Activated naive CD4-positive, alpha-beta T cell treated with anti-CD3 and anti-CD28 coated beads, Interleukin-2, amount 50 U/mL, for 24 hours (primary cell): ENCODE data around the gene CALML6.
A peak's percentile ranks its signal among the peaks of the same experiment; 100 is the strongest.

Source experiments
- H3K27ac Mint-ChIP-seq: one replicate; pipeline ENCODE4 v1.8.0; 2021; ENCODE audit warnings: mild to moderate bottlenecking, mixed read lengths
- H3K27me3 Mint-ChIP-seq: one replicate; pipeline ENCODE4 v1.8.0; 2021; ENCODE audit warnings: mixed read lengths
- H3K36me3 Mint-ChIP-seq: one replicate; pipeline ENCODE4 v1.8.0; 2021; ENCODE audit warnings: mixed read lengths
- H3K4me1 Mint-ChIP-seq: one replicate; pipeline ENCODE4 v1.8.0; 2021; ENCODE audit warnings: mixed read lengths
- H3K4me3 Mint-ChIP-seq: one replicate; pipeline ENCODE4 v1.8.0; 2021; ENCODE audit warnings: mild to moderate bottlenecking, mixed read lengths
- H3K9me3 Mint-ChIP-seq: one replicate; pipeline ENCODE4 v1.8.0; 2021; ENCODE audit warnings: mixed read lengths

CALML6 gene

DNA sequence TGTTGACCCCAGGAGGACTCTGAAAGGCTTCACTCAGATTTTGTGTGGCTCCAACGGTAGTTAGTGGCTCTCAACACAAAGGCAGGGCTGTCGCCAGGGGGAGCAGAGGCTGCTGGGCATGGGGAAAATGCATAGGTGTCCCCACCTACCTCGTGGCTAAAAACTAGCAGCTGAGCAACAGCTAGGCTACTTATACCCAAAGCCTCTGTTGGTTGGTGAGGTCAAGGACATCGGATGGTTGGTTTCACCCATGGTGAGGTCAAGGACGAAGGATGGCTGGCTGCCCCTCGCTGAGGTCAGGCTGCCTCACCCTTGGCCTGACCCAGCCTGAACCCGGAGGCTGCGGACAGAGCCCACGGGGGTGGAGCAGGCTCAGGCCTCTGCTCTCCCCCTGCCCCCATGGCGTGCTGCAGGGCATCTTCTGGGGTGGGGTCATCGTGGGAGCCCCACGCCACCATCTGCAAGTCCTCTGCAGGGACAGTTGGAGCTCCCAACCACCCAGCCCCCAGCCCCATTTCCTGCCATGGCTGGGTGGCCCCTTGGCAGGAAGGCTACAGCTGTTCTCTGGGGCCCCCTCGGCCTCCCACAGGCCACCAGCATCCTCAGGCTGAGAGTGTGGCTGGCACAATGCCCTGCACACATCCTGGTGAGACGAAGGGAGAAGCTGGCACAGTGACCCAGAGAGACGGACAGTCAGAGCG, 15.6 kb upstream of the CALML6 start:
- Mint-ChIP-seq H3K9me3 (no peaks in the 10 kb centered on the region), H3K27ac (no peak overlapping the region)

DNA sequence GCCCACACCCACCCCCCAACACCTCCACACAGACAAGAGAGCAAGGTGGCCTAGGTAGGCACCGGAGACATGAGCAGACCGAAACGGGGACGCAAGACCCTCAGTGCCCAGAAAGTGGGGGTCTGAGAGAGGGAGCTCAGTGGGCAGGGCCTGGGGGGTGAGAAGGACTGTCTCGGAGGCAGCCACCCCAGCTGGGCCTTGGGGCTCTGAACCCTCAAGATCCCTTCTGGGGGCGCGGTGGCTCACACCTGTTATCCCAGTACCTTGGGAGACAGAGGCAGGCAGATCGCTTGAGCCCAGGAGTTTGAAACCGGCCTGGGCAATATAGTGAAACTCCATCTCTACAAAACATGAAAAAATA, 15.1 kb upstream of the CALML6 start:
- Mint-ChIP-seq H3K27me3 (no peaks in the 10 kb centered on the region), H3K27ac (no peak overlapping the region), H3K4me3 (no peak overlapping the region)

More for the DNA sequence above, 15.6 kb upstream of the CALML6 start:
- no peaks in the 10 kb centered on the region for H3K27me3 Mint-ChIP-seq
- no peaks in the 10 kb centered on the region for H3K36me3 Mint-ChIP-seq
- no peak overlapping the region for H3K4me3 Mint-ChIP-seq
- peaks cover 14% of the 10 kb centered on the region for H3K4me1 Mint-ChIP-seq

DNA sequence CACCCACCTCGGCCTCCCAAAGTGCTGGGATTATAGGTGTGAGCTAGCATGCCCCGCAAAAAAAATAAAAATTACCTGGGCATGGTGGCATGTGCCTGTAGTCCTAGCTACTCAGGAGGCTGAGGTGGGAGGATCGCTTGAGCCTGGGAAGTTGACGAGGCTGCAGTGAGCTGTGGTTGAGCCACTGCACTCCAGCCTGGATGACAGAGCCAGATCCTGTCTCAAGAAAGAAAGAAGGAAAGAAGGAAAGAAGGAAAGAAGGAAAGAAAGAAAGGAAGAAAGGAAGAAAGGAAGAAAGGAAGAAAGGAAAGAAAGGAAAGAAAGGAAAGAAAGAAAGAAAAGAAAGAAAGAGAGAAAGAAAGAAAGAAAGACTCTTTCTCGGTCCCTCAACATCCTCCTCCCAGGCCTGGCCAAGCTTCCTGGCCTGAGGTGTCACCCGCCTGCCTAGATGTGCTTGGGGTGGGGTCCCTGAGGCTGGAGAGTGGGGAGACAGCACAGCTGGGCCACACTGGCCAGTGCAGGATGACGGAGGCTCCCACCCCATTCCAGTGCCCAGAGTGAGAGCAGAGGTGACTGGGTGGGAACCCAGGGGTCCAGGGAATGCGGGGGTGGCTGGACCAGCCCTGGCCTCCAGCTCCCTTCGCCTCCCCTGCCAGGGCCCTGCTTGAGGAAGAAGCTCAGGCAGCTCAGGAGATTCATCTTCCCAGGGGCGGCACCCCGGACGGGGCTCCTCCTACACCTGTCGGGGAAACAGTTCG, 14.0 kb upstream of the CALML6 start:
- no peaks in the 10 kb centered on the region for H3K36me3 Mint-ChIP-seq
- no peaks in the 10 kb centered on the region for H3K9me3 Mint-ChIP-seq
- no peak overlapping the region for H3K4me3 Mint-ChIP-seq
- H3K27me3 Mint-ChIP-seq: no peaks in the 10 kb centered on the region
- H3K4me1 Mint-ChIP-seq: peaks cover 2% of the 10 kb centered on the region
- H3K27ac Mint-ChIP-seq: peak overlapping the region; percentile 62

More for the DNA sequence above, 15.1 kb upstream of the CALML6 start:
- H3K4me1 Mint-ChIP-seq: peaks cover 9% of the 10 kb centered on the region
- H3K36me3 Mint-ChIP-seq: no peaks in the 10 kb centered on the region
- H3K9me3 Mint-ChIP-seq: no peaks in the 10 kb centered on the region

DNA sequence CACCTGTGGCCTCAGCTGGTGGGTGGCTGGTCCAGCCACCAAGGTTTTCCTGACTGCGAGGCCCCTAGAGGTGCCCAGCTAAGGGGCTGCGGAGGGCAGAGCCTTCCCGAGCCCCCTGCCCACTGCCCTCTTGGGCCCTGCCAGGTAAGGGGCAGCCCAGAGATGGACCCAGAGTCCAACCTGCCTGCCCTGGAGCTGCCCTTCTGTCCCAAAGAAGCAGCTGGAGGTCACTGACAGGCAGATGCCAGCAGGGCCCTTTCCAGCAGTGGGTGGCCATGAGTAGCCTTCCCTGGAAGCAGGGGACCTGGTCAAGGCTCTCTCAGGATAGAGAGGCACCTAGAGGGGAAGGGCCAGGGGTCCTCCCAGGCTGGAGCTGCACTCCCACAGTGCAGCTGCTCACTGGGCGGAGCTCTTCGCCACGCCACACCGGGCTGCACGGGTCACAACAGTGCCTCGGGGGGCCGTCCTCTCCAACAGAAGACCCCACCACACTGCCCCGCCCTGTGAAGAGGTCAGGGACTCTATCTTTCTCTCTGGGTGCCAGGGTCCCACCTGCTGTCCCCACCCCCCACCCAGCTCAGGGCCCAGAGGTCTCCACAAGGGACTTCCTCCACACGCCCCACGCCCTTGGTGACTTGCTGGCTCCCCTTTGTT, 13.3 kb upstream of the CALML6 start:
- H3K27ac Mint-ChIP-seq: no peak overlapping the region

DNA sequence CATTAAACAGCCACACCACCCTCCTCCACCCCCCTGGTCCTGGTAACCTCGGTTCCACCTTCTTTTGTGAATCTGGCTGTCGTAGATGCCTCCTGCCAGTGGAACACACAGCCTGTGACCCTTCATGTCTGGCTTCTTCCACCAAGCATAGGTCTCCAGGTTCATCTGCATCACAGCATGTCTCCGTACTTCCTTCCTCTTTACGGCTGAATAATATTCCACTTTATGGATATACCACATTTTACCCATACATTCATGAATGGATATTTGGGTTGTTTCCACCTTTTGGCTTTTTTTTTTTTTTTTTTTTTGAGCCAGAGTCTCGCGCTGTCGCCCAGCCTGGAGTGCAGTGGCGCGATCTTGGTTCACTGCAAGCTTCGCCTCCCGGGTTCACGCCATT, 11.8 kb upstream of the CALML6 start:
- no peak overlapping the region for H3K27ac Mint-ChIP-seq
- no peaks in the 10 kb centered on the region for H3K27me3 Mint-ChIP-seq
- H3K4me1 Mint-ChIP-seq: peaks cover 6% of the 10 kb centered on the region
- no peaks in the 10 kb centered on the region for H3K36me3 Mint-ChIP-seq
- H3K9me3 Mint-ChIP-seq: no peaks in the 10 kb centered on the region
- no peak overlapping the region for H3K4me3 Mint-ChIP-seq

More for the DNA sequence above, 13.3 kb upstream of the CALML6 start:
- Mint-ChIP-seq H3K4me1 (peaks cover 6% of the 10 kb centered on the region), H3K9me3 (no peaks in the 10 kb centered on the region), H3K4me3 (no peak overlapping the region), H3K27me3 (no peaks in the 10 kb centered on the region), H3K36me3 (no peaks in the 10 kb centered on the region)

DNA sequence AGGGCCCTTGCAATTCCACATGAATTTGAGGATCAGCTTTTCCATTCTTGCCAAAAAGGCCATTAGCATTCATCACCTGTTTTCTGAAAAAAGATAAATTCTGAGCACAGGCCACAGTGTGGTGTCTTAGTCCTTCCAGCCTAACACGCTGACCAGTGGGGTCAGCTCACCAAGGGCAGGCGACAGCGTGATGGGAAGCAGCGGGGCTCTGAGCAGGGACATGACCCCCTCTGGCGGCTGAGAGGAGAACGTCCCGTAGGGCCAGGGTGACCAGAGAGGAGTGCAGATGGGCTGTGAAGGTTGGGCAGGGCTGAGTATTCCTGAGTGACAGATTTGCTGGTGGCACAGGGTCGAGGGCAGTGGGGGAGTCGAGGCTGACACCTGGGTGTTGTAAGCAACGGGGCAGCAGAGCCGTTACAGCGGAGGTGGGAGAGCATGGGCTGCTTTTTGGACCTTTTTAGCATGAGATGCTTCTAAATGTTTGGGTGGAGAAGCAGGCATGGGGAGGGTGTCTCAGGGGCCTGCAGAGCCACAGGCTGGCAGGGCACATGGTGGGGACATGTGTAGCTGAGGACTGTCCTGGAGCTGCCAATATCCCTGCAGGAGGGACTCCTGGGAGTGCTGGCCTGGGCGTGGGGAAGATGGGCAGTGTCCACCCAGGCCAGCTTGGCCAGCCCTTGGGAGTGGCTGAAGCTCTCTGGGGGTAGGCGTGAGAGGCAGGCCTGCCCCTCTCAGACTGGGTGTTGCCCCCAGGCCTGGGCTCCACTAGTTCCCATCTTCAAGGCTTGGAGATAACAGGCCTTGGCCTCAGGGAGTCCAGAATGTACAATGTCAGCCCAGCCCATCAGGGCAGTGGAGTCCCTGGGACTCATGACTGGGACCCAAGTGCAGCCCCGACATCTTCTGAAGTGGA, 8.6 kb upstream of the CALML6 start:
- H3K27me3 Mint-ChIP-seq: no peaks in the 10 kb centered on the region
- no peaks in the 10 kb centered on the region for H3K36me3 Mint-ChIP-seq
- no peaks in the 10 kb centered on the region for H3K9me3 Mint-ChIP-seq
- no peak overlapping the region for H3K27ac Mint-ChIP-seq
- H3K4me1 Mint-ChIP-seq: peaks cover 13% of the 10 kb centered on the region
- H3K4me3 Mint-ChIP-seq: peak overlapping the region; percentile 34

DNA sequence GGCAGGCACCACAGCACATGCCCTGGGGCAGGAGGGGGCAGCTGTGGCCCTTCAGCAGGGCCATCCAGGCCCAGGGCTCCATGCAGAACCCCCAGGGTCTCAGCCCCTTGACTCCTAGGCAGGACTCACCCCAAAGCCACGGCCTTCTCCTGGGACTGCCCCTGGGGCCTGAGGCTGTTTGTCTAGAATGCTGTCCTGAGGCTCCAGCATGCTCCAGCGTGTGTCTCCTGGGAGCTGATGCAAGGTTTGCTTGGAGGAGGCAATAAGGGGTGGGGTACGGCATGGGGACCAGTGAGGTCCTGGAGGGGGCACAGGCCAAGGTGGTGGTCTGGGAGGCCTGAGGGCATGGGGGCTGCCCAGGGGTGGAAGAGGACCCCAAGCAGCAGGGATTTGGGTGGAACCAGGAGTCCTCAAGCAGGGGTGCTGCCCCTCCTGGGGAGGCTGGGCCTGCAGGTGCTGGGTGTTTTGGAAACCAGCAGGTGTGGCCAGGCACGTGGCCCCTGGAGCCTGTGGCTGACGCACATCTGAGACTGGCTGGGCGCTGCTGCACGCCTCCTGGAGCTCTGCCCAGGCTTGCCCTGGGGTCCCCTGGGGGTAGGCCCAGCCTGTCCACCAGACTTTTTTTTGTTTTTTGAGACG, 7.8 kb upstream of the CALML6 start:
- no peaks in the 10 kb centered on the region for H3K9me3 Mint-ChIP-seq
- peaks cover 13% of the 10 kb centered on the region for H3K4me1 Mint-ChIP-seq
- no peaks in the 10 kb centered on the region for H3K27me3 Mint-ChIP-seq
- no peaks in the 10 kb centered on the region for H3K36me3 Mint-ChIP-seq
- no peak overlapping the region for H3K4me3 Mint-ChIP-seq
- no peak overlapping the region for H3K27ac Mint-ChIP-seq

DNA sequence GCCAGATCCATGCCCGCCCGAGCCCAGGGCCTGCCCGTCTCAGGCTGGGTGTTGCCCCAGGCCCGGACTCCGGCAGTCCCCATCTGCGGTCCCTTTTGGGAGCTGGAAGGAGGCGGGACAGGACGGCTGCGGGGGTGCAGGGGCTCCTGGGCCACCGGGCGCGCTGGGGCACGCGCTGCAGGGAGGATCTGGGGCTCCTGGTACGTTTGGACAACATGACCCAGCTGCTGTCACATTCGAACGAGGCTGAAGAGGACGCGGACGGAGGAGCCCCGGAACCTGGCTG, 6.6 kb upstream of the CALML6 start:
- Mint-ChIP-seq H3K4me1 (peaks cover 13% of the 10 kb centered on the region), H3K4me3 (peak overlapping the region; percentile 47), H3K9me3 (no peaks in the 10 kb centered on the region), H3K27me3 (no peaks in the 10 kb centered on the region), H3K36me3 (no peaks in the 10 kb centered on the region), H3K27ac (no peak overlapping the region)

DNA sequence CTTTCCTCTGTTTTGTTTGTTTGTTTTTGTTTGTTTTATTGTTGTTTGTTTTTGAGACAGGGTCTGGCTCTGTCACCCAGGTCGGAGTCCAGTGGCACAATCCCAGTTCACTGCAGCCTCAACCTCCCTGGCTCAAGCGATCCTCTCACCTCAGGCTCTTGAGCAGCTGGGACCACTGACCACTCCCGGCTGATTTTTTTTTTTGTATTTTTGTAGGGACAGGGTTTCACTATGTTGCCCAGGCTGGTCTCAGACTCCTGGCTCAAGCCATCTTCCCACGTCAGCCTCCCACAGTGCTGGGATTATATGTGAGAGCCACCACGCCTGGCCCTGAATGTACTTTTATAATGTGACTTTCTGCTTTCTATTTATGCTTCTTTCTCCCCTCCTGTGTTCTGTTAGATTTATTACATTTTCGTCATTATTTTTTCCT, 5.0 kb upstream of the CALML6 start:
- no peaks in the 10 kb centered on the region for H3K9me3 Mint-ChIP-seq
- peaks cover 13% of the 10 kb centered on the region for H3K4me1 Mint-ChIP-seq
- H3K27me3 Mint-ChIP-seq: no peaks in the 10 kb centered on the region
- peak overlapping the region; percentile 92 for H3K27ac Mint-ChIP-seq
- peak overlapping the region; percentile 89 for H3K4me3 Mint-ChIP-seq
- no peaks in the 10 kb centered on the region for H3K36me3 Mint-ChIP-seq

DNA sequence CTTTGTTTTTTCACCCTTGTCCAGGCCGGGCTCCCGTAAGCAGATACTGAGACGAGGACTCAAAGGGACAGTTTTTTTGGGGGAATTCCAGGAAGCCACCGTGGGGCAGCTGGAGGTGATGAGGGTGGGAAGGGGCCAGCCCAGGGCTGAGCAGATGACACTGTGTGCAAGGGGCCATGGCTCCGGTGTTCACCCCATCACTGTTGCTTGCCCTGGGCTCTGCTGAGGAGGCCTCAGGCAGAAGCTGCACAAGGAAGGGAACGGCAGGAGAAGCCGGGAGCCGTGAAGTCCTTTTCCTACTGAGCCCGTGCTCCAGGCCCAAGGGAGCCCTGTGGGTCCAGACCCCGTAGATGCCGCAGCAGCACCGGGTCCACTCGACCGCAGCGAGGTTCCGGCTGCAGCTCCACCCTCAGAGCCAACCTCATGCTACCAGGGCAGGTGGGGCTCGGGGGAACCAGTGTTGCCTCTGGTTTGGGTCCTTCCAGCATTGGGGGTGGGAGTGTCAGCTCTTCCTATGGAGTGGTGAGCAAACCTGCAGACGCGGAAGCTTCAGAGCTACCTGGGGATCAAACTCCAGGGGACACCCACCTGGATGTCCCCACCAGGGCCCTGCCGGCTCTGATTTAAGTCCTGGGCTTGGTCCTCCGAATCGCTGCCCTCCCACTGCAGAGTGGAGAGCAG, 4.3 kb upstream of the CALML6 start:
- Mint-ChIP-seq H3K9me3 (no peaks in the 10 kb centered on the region), H3K36me3 (no peaks in the 10 kb centered on the region), H3K4me3 (peak overlapping the region; percentile 89), H3K4me1 (peaks cover 13% of the 10 kb centered on the region), H3K27me3 (no peaks in the 10 kb centered on the region), H3K27ac (no peak overlapping the region)

DNA sequence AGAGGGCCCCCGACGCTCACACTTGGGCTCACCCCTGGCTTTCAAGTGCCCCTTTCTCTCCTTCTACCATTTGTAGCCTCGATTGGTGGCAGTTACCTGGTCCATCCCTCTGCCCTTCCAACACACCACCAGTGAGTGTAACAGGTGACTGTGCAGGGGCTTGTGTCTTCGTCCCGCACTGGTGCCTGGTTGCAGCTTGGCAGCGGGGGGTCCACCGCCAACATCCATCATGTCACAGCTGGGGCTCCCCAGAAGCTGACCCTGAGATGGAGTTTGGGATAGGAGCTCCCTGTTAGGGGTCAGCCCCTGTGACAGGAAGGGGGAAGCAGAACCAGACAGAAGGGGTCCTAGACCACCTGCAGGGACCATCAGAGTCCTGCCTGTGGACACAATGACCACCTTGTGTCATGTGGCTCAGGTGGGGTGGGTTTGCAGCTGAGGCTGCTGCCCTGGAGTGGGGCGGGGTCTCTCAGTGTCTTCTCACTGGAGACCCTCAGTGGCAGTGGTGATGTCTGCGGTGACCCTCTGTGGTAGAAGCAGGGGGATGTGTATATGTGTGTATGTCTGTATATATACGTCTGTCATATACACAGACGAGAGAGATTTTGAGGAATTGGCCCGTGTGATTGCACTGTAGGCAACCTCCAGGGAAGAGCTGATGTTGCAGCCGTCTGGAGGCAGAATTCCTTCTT, 3.6 kb upstream of the CALML6 start:
- no peaks in the 10 kb centered on the region for H3K27me3 Mint-ChIP-seq
- H3K27ac Mint-ChIP-seq: no peak overlapping the region
- no peak overlapping the region for H3K4me3 Mint-ChIP-seq
- H3K4me1 Mint-ChIP-seq: peaks cover 8% of the 10 kb centered on the region
- no peaks in the 10 kb centered on the region for H3K9me3 Mint-ChIP-seq
- H3K36me3 Mint-ChIP-seq: no peaks in the 10 kb centered on the region

DNA sequence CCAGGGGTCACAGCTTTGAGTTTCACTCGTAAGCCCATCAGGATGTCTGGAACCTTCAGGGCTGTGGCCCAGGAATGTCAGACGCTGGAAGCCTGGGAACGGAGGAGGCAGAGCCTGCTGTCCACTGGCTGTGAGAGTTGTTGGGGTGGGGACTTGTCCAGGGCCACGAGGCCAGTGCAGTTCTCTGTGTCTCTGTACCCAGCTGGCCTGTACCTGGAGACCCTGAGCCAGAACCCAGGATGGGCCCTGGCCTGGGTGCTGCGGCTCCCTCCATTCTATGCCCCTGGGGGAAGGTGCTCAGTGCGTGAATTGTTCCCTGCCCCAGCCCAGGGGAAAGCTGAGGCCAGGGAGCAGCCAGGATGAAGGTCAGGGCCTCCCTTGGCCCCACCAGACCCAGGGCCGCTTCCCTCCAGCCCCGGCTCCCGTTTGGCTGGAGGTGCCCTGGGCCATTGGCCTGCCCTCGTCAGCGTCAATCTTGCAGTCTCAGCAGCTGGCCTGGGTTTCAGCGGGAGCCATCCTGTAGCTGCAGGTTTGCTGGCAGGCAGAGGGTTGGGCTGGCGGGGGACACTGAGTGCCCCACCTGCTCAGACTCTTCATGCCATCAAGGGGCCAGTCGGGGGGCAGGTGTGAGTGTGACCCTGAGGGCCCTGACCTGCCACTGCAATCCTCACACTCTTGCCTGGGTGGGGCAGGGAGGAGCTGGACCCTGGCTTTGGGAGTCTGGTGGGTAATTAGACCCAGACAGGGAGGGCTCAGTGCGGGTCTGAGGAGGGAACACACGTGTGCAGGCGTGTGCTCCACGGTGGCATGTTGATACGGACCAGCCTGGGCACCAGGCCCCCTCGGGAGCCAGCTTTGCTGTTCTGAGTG, 724 bp upstream of the CALML6 start:
- Mint-ChIP-seq H3K9me3 (no peaks in the 10 kb centered on the region), H3K4me3 (no peak overlapping the region), H3K27me3 (no peaks in the 10 kb centered on the region)

DNA sequence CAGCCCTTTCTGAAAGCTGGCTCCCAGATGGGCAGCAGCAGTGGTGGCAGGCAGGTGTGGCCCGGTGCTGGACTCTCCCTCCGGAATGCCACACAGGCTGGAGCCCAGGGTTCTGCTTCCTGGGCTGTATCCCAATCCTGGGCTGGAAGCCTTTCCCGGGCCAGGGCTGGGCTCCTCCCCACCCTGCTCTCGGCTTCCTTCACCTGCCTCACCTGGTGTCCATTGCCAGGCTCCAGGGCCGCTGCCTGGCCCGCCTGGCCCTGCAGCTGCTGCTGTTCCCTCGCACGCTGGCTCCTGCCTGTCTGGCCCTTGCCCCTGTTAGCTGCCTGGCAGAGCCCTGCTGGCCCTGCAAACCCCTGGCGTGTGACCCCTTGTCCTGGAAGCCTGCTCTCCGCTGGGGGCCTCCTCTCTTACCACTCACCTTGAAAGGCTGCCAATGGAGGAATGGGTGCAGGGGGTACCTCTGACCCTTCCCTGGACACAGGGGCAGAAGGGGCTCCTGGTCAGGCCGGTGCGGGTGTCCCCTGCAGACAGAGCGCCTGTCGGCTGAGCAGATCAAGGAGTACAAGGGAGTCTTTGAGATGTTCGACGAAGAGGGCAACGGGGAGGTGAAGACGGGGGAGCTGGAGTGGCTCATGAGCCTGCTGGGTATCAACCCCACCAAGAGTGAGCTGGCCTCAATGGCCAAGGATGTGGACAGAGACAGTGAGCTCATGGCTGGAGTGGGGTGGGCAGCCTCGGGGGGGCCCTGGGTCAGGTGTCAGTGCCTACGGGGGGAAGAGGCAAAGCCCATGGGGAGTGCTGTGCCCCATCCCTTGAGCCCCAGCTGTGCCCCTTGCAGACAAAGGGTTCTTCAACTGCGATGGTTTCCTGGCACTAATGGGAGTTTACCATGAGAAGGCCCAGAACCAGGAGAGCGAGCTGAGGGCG, 1.1 kb downstream of the CALML6 start:
- no peak overlapping the region for H3K27ac Mint-ChIP-seq

More for the DNA sequence above, 724 bp upstream of the CALML6 start:
- H3K27ac Mint-ChIP-seq: no peak overlapping the region
- H3K36me3 Mint-ChIP-seq: no peaks in the 10 kb centered on the region
- H3K4me1 Mint-ChIP-seq: peaks cover 8% of the 10 kb centered on the region

More for the DNA sequence above, 1.1 kb downstream of the CALML6 start:
- H3K4me3 Mint-ChIP-seq: no peak overlapping the region
- H3K4me1 Mint-ChIP-seq: no peaks in the 10 kb centered on the region
- H3K36me3 Mint-ChIP-seq: no peaks in the 10 kb centered on the region
- no peaks in the 10 kb centered on the region for H3K9me3 Mint-ChIP-seq
- H3K27me3 Mint-ChIP-seq: no peaks in the 10 kb centered on the region
